HepG2 (cell line): Measurements from ENCODE around the gene TBC1D16. TPM values are rescaled to one million over a fixed set of nuclear protein-coding genes. Genes with fewer than 3 reads are reported as not detected.

Source experiments
- ATAC-seq: fragments of 200-7000 bp; cut with Tn5 transposase; 3 replicates; pipeline ENCODE4 v1.9.1; 2020; ENCODE audit warnings: mild to moderate bottlenecking, moderate library complexity
- BruUV-seq: library from RNA; stranded (reverse); fragments of 400-500 nt; replicated peaks from 2 replicates; lab custom pipeline; 2021; lab: Mats Ljungman, UMichigan
- CTCF ChIA-PET: fragments of 300-600 bp; formaldehyde crosslinking; extraction: SDS; loops from one replicate; lab custom pipeline; 2021; ENCODE audit warnings: low total read pairs, inconsistent platforms, low intra/inter-chr PET ratio; lab: Yijun Ruan, JAX
- POLR2A ChIA-PET: fragments of 350-600 bp; sonication (Branson Sonifier 250); formaldehyde crosslinking; loops from one replicate; lab custom pipeline; 2020; ENCODE audit warnings: antibody characterized with exemption, inconsistent platforms; lab: Yijun Ruan, JAX
- DNase-seq: peaks from one replicate; pipeline ENCODE4 v3.0.0-alpha.2; 2015; ENCODE audit warnings: low spot score
- FAIRE-seq: peaks from 3 replicates; lab custom pipeline; 2011; peaks lifted over from hg19 to GRCh38; lab: Jason Lieb, UNC
- H2AFZ ChIP-seq: one replicate; pipeline ENCODE4 v1.6.1; 2011; ENCODE audit warnings: low read length, inconsistent platforms
- H3K27ac ChIP-seq: fragments of 300-600 bp; 3 replicates; pipeline ENCODE4 v1.8.0; 2011; ENCODE audit warnings: mixed run types, mild to moderate bottlenecking, mixed read lengths, low read length, inconsistent platforms; ENCODE audit not compliant: insufficient read depth; ENCODE audit errors: extremely low read length
- H3K27me3 ChIP-seq, 2 experiments: fragments of 200-600 bp in 1 of 2; 2 replicates in 1 of 2; 3 replicates in 1 of 2; pipeline versions ENCODE4 v1.6.0 to v1.8.0; 2011; ENCODE audit warnings: low read length in 2 of 2, mild to moderate bottlenecking in 2 of 2, moderate library complexity in 2 of 2, inconsistent platforms in 1 of 2; ENCODE audit not compliant: insufficient read depth in 2 of 2, control insufficient read depth in 1 of 2
- H3K36me3 ChIP-seq, 2 experiments: fragments of 200-600 bp in 1 of 2; replicated peaks in 1 of 2; 2 replicates in 1 of 2; 3 replicates in 1 of 2; pipeline versions ENCODE4 v1.5.1 to v1.8.0; 2011; ENCODE audit warnings: low read length in 2 of 2, inconsistent platforms in 1 of 2; ENCODE audit not compliant: insufficient read depth in 2 of 2, control insufficient read depth in 1 of 2
- H3K4me1 ChIP-seq: 2 replicates; pipeline ENCODE4 v1.5.1; 2012; ENCODE audit warnings: low read length, inconsistent platforms; ENCODE audit not compliant: insufficient read depth
- H3K4me2 ChIP-seq: 2 replicates; pipeline ENCODE4 v1.6.0; 2011; ENCODE audit warnings: low read depth, low read length, inconsistent platforms
- H3K4me3 ChIP-seq, 3 experiments: fragments of 200-600 bp in 1 of 3; sonication (generic), shearing (Covaris generic) in 1 of 3; replicated peaks in 1 of 3; 2 replicates each; pipeline ENCODE4 v1.5.1; 2011 to 2016; ENCODE audit warnings: low read length in 3 of 3, inconsistent platforms in 2 of 3, low read depth in 2 of 3, mild to moderate bottlenecking in 2 of 3, control low read depth in 1 of 3, mixed read lengths in 1 of 3; ENCODE audit not compliant: insufficient read depth in 1 of 3
- H3K79me2 ChIP-seq: one replicate; pipeline ENCODE4 v1.6.1; 2011; ENCODE audit warnings: low read length, inconsistent platforms; ENCODE audit not compliant: insufficient read depth
- H3K9ac ChIP-seq: 2 replicates; pipeline ENCODE4 v1.6.0; 2011; ENCODE audit warnings: mild to moderate bottlenecking, low read depth, low read length, inconsistent platforms; ENCODE audit not compliant: insufficient read depth
- H3K9me3 ChIP-seq: 2 replicates; pipeline ENCODE4 v1.5.1; 2012; ENCODE audit warnings: mild to moderate bottlenecking, low read length
- H4K20me1 ChIP-seq: 2 replicates; pipeline ENCODE4 v1.6.0; 2011; ENCODE audit warnings: inconsistent platforms, mild to moderate bottlenecking, low read length, moderate library complexity; ENCODE audit not compliant: insufficient read depth
- AGO2 ChIP-seq: fragments of 200-400 bp; formaldehyde crosslinking; optimal IDR thresholded peaks from 2 replicates; pipeline ENCODE3; 2017; ENCODE audit warnings: mild to moderate bottlenecking, low read depth, low read length, moderate library complexity
- ELK4 ChIP-seq: sonication (generic); formaldehyde crosslinking; IDR thresholded peaks from 2 replicates; pipeline ENCODE4 v1.9.0; 2021; ENCODE audit warnings: missing genetic modification reagents, borderline replicate concordance
- ISX ChIP-seq: sonication (generic); formaldehyde crosslinking; conservative IDR thresholded peaks from 2 replicates; pipeline ENCODE4 v1.5.0; 2020; ENCODE audit warnings: missing genetic modification reagents
- TMF1 ChIP-seq: sonication (generic); formaldehyde crosslinking; IDR thresholded peaks from 2 replicates; pipeline ENCODE4 v1.8.1; 2022; ENCODE audit warnings: low read depth, missing genetic modification reagents
- ZNF512B ChIP-seq: sonication (generic); formaldehyde crosslinking; IDR thresholded peaks from 2 replicates; pipeline ENCODE4 v1.5.1; 2020; ENCODE audit warnings: missing genetic modification reagents, mild to moderate bottlenecking, borderline replicate concordance
- ZXDC ChIP-seq: sonication (generic); formaldehyde crosslinking; IDR thresholded peaks from 2 replicates; pipeline ENCODE4 v1.5.0; 2020; ENCODE audit warnings: mild to moderate bottlenecking, missing genetic modification reagents
- WGBS: methylation state at CpG from one replicate; pipeline ENCODE4 v1.1.6; 2017; ENCODE audit warnings: low lambda C conversion rate; 5-methylcytosine and 5-hydroxymethylcytosine counted together
- in situ Hi-C: cut with HindIII; loops from 2 replicates; pipeline ENCODE4 v1.10.0; 2017; ENCODE audit warnings: low pct_unique_long_range_greater_than_20kb; ENCODE audit not compliant: extremely low pct_ligation_motif_present
- intact Hi-C: fragments of 100-400 bp; cut with micrococcal nuclease; formaldehyde crosslinking; loops from one replicate; pipeline ENCODE4 v1.10.0; 2022; ENCODE audit not compliant: unreplicated experiment
- polyA plus RNA-seq, 8 experiments: library from polyadenylated mRNA; depleted of rRNA in 3 of 8; stranded (reverse) in 7 of 8; unstranded in 1 of 8; fragments of >200 nt; fragmentation: Illumina TruSeq in 4 of 8; extraction: Trizol in 4 of 8; gene quantifications; 2 replicates each; pipeline versions ENCODE4 v1.2.1 to v1.2.3, GENCODE V29; 2011 to 2016; ENCODE audit warnings: low read depth in 4 of 8, missing spikeins in 1 of 8, mixed read lengths in 1 of 8; ENCODE audit not compliant: insufficient read depth in 1 of 8
- total RNA-seq, 5 experiments: library from RNA; depleted of rRNA; stranded (reverse); fragments of >200 nt; fragmentation: Illumina TruSeq; extraction: Trizol; gene quantifications; 2 replicates each; pipeline ENCODE4 v1.2.3, GENCODE V29; 2016; ENCODE audit warnings: low read depth in 1 of 5

The TBC1D16 gene
- total and polyA plus RNA-seq, 2 of the 13 experiments (the other 11 are each of a cell fraction or from before 2014, with no cell fraction given), result 14.9 to 24.9 TPM

GRCh38 chr17:79948945-79949655 is 86.6 kb downstream of the TBC1D16 start:
- no peak for DNase-seq
- ChIA-PET CTCF (no interaction called here), POLR2A (interaction anchor here (1.9 kb wide), 1 partner anchor 45 kb away, joined by 6 read pairs; no protein-coding TSS in a partner anchor)
- 98% methylated on average over 28 of the region's 29 CpGs for WGBS
- Histone ChIP-seq H4K20me1 (no peaks in the 10 kb centered on the region), H2AFZ (no peak overlapping the region), H3K4me3 (no peak overlapping the region), H3K79me2 (no peaks in the 10 kb centered on the region), H3K36me3 (peaks cover 20 to 40% of the 10 kb centered on the region in 2 experiments), H3K4me2 (no peak overlapping the region), H3K9ac (no peak overlapping the region), H3K27me3 (no peaks in the 10 kb centered on the region), H3K9me3 (no peaks in the 10 kb centered on the region), H3K27ac (no peak overlapping the region), H3K4me1 (peaks cover 26% of the 10 kb centered on the region)
- no peak for FAIRE-seq
- BruUV-seq, result no TSS peak
- intact Hi-C loops, result no loop called here
- TF ChIP-seq ISX (CRISPR knock-in tag), result no peak
- TF ChIP-seq ZXDC (CRISPR knock-in tag), result no peak
- TF ChIP-seq ZNF512B (CRISPR knock-in tag), result no peak
- no peak for TF ChIP-seq TMF1 (CRISPR knock-in tag)
- peak; percentile 35 for TF ChIP-seq AGO2
- no peak for TF ChIP-seq ELK4
- in situ Hi-C loops, result no loop called here
- ATAC-seq, result no peak
